Measurements from ENCODE around the gene POLR2E. TPM values are rescaled to one million over a fixed set of nuclear protein-coding genes. Genes with fewer than 3 reads are reported as not detected.

The POLR2E gene
- total and polyA plus RNA-seq, 9 of the 15 experiments (the other 6 are each of a cell fraction or from before 2014, with no cell fraction given): 3.4 to 413 (median 244) TPM

DNA sequence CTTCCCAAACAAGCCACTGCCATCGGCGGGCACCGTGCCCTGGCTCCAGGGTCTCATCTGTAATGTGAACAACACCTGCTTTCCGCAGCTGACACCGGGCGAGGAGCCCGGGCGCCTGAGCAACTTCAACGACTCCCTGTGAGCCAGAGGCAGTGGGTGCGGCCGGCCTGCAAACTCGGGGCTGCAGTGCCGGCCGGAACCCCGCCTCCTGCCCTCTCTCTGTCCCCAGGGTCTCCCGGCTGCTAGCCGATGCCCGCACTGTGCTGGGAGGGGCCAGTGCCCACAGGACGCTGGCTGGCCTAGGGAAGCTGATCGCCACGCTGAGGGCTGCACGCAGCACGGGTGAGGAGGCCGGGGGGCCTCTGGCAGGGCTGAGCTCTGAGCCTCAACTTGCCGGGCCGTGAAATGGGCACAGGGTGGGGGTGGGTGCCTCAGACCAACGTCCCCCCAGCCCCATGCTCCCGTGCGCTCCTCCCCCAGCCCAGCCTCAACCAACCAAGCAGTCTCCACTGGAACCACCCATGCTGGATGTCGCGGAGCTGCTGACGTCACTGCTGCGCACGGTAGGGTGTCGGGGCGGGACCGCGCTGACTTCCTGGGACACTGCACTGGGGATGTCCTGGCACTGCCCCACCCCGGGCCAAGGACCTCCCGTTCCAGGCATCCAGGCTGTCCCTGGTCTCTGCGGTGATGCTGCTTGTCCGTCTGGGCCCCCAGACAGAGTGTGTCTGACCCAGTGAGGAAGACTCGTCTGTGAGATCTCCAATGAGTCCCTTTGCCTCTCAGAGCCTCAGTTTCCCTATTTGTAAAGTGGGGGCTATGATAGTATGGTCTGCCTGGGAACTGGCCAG is 53.1 kb downstream of the POLR2E start (continued):
- TF ChIP-seq, protein P1, sequence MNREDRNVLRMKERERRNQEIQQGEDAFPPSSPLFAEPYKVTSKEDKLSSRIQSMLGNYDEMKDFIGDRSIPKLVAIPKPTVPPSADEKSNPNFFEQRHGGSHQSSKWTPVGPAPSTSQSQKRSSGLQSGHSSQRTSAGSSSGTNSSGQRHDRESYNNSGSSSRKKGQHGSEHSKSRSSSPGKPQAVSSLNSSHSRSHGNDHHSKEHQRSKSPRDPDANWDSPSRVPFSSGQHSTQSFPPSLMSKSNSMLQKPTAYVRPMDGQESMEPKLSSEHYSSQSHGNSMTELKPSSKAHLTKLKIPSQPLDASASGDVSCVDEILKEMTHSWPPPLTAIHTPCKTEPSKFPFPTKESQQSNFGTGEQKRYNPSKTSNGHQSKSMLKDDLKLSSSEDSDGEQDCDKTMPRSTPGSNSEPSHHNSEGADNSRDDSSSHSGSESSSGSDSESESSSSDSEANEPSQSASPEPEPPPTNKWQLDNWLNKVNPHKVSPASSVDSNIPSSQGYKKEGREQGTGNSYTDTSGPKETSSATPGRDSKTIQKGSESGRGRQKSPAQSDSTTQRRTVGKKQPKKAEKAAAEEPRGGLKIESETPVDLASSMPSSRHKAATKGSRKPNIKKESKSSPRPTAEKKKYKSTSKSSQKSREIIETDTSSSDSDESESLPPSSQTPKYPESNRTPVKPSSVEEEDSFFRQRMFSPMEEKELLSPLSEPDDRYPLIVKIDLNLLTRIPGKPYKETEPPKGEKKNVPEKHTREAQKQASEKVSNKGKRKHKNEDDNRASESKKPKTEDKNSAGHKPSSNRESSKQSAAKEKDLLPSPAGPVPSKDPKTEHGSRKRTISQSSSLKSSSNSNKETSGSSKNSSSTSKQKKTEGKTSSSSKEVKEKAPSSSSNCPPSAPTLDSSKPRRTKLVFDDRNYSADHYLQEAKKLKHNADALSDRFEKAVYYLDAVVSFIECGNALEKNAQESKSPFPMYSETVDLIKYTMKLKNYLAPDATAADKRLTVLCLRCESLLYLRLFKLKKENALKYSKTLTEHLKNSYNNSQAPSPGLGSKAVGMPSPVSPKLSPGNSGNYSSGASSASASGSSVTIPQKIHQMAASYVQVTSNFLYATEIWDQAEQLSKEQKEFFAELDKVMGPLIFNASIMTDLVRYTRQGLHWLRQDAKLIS (CRISPR knock-in tag; IDR thresholded peaks at IDR 0.05): 0 out of 2 replicates have a peak, but pooled peaks have one; percentile 57
- TF ChIP-seq, protein P2, sequence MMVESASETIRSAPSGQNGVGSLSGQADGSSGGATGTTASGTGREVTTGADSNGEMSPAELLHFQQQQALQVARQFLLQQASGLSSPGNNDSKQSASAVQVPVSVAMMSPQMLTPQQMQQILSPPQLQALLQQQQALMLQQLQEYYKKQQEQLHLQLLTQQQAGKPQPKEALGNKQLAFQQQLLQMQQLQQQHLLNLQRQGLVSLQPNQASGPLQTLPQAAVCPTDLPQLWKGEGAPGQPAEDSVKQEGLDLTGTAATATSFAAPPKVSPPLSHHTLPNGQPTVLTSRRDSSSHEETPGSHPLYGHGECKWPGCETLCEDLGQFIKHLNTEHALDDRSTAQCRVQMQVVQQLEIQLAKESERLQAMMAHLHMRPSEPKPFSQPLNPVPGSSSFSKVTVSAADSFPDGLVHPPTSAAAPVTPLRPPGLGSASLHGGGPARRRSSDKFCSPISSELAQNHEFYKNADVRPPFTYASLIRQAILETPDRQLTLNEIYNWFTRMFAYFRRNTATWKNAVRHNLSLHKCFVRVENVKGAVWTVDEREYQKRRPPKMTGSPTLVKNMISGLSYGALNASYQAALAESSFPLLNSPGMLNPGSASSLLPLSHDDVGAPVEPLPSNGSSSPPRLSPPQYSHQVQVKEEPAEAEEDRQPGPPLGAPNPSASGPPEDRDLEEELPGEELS (CRISPR knock-in tag; IDR thresholded peaks at IDR 0.05; ENCODE audit: borderline replicate concordance): no peak
- no peak for TF ChIP-seq HIVEP1 (CRISPR knock-in tag; IDR thresholded peaks at IDR 0.05)
- no peak for TF ChIP-seq ZKSCAN3 (CRISPR knock-in tag; IDR thresholded peaks at IDR 0.05)
- TF ChIP-seq STAT5A (IDR thresholded peaks at IDR 0.05; ENCODE audit: borderline replicate concordance, low read length): no peak
- TF ChIP-seq, protein P3, sequence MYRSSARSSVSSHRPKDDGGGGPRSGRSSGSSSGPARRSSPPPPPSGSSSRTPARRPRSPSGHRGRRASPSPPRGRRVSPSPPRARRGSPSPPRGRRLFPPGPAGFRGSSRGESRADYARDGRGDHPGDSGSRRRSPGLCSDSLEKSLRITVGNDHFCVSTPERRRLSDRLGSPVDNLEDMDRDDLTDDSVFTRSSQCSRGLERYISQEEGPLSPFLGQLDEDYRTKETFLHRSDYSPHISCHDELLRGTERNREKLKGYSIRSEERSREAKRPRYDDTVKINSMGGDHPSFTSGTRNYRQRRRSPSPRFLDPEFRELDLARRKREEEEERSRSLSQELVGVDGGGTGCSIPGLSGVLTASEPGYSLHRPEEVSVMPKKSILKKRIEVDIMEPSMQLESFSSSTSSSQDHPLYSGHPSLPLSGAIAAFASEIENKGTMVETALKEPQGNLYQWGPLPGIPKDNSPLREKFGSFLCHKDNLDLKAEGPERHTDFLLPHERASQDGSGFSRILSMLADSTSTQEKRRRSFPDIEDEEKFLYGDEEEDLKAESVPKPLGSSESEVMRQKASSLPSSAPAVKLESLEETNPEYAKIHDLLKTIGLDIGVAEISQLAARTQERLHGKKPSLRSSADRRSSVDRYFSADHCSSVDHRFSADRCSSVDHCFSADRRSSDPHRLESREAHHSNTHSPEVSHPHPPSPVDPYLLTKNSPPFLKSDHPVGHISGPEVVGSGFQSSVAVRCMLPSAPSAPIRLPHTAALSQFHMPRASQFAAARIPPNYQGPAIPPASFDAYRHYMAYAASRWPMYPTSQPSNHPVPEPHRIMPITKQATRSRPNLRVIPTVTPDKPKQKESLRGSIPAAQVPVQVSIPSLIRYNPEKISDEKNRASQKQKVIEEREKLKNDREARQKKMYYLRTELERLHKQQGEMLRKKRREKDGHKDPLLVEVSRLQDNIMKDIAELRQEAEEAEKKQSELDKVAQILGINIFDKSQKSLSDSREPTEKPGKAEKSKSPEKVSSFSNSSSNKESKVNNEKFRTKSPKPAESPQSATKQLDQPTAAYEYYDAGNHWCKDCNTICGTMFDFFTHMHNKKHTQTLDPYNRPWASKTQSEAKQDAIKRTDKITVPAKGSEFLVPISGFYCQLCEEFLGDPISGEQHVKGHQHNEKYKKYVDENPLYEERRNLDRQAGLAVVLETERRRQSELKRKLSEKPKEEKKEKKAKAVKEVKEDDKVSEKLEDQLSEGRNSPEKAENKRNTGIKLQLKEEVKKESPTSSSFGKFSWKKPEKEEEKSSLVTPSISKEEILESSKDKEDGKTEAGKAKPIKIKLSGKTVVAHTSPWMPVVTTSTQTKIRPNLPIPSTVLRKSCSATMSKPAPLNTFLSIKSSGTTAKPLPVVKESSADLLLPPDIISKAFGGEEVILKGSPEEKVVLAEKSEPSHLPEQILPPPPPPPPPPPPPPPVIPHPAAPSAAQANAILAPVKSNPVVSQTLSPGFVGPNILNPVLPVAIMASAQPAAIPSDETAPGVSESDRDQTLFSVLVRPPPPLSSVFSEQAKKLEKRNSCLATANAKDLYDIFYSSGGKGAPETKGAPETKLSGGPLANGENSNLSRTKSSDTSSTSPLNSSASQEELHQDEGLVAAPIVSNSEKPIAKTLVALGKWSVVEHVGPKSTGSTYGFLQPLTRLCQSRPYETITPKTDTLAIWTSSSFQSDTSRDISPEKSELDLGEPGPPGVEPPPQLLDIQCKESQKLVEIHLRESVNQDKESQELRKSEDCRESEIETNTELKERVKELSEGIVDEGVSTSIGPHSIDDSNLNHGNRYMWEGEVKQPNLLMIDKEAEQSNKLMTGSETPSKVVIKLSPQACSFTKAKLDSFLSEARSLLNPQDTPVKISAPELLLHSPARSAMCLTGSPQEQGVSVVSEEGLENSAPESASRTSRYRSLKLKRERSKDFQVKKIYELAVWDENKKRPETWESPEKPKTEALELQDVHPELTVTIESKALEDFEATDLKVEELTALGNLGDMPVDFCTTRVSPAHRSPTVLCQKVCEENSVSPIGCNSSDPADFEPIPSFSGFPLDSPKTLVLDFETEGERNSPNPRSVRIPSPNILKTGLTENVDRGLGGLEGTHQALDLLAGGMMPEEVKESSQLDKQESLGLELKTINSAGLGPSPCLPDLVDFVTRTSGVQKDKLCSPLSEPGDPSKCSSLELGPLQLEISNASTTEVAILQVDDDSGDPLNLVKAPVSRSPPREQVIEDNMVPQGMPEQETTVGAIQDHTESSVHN (IDR thresholded peaks at IDR 0.05; ENCODE audit: borderline replicate concordance in 1 of 2, low read depth in 1 of 2): no peak
- TF ChIP-seq, protein P4, sequence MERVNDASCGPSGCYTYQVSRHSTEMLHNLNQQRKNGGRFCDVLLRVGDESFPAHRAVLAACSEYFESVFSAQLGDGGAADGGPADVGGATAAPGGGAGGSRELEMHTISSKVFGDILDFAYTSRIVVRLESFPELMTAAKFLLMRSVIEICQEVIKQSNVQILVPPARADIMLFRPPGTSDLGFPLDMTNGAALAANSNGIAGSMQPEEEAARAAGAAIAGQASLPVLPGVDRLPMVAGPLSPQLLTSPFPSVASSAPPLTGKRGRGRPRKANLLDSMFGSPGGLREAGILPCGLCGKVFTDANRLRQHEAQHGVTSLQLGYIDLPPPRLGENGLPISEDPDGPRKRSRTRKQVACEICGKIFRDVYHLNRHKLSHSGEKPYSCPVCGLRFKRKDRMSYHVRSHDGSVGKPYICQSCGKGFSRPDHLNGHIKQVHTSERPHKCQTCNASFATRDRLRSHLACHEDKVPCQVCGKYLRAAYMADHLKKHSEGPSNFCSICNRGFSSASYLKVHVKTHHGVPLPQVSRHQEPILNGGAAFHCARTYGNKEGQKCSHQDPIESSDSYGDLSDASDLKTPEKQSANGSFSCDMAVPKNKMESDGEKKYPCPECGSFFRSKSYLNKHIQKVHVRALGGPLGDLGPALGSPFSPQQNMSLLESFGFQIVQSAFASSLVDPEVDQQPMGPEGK (CRISPR knock-in tag; IDR thresholded peaks at IDR 0.05; ENCODE audit: borderline replicate concordance): no peak
- TF ChIP-seq ZNF347 (CRISPR knock-in tag; IDR thresholded peaks at IDR 0.05; ENCODE audit: low read depth): no peak
- no peak for TF ChIP-seq CHD1 (IDR thresholded peaks at IDR 0.05; ENCODE audit: low read length)

Data from K562 (cell line).